ENCODE results near the gene UBAC1.

The UBAC1 gene

GRCh38 chr9:135993765-135994500 is 32.8 kb upstream of the UBAC1 start:
- DNase-seq, result no peak

- DNase-seq, result no peak
These were observed 32.2 kb upstream of the UBAC1 start for GRCh38 chr9:135993409-135993742.

DNA sequence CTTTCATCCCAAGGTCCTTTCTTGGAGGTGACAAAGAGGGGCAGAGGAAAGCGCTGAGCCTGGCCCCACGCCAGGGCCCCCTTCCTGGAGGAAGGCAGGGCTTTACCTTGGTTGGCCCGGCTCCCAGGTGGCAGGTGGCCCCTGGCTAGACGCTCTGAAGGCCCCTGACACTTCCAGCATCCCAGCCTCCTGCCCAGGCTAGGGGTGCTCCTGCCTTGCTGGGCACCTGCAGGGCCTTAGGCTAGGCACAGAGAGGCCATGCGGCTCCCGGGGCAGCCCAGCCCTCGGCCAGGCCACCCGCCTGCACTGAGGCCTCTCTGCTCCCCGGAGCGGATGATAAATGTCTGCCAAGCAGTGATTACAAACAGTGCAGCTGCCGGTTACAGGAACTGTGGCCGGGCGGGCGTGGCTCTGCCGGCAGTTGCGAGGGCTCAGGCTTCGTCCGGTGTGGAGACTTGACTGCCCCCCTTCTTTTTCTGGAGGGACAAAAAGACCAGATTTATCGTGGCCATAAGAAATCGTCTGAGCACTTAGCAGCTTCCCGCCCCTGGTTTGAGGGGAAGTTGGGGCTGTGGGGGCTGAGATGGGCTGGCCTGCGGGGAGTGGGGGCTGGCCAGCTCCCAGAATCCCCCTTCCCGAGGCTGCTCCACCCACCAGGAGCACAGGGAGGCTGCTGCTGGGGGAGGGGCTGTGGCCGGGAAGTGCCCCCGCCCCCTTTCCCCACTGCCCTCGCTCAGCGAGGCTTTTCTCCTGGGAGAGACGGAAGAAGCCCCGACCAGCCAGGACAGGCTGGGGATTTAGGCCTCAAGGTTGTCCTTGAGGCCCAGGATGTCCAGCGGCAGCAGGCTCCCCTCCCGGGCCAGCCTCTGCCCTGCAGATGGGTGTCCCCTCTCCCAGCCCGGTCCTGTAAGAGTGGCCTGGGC is 31.6 kb upstream of the UBAC1 start:
- peak; percentile 80 for DNase-seq

GRCh38 chr9:135991771-135992170 is 30.6 kb upstream of the UBAC1 start:
- DNase-seq, result no peak

GRCh38 chr9:135990468-135991429 is 29.6 kb upstream of the UBAC1 start:
- DNase-seq, result peak; percentile 73

DNA sequence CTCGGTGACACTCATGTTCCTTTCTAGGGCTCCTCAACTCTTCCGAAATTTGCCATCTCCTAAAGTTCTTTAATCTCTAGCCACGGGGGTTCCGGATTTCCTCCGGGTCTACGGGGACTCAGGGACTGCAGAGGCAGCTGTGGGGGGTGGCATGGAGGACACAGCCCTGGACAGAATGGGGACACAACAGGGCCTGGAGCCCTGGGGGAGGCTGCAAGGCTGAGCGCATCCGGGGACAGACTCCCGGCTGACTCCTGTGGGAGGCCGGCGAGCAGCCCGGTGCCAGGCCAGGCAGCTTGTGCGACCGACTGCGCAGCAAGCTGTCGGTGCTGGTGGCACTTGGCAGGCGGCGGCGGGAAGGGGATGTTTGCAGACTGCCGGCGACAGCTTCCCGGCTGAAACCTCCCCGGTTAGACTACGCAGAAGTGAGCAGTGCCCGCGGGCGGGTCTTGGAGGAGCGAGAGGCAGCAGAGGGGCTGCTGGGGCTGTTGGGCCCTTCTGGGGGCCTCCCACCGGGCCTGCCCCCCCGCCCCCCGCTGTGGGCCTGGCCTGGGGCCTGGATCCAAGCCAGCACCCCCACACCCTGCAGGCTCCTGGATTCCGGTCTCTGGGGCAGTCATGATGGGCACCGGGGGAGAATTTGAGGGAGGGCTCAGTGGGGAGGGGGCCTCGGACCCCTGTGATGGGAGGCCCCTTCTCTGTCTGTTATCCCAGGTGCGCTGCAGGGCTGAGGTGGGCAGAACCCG is 28.7 kb upstream of the UBAC1 start:
- no peak for DNase-seq

- DNase-seq, result no peak
These were observed 28.0 kb upstream of the UBAC1 start for GRCh38 chr9:135989157-135989556.

DNA sequence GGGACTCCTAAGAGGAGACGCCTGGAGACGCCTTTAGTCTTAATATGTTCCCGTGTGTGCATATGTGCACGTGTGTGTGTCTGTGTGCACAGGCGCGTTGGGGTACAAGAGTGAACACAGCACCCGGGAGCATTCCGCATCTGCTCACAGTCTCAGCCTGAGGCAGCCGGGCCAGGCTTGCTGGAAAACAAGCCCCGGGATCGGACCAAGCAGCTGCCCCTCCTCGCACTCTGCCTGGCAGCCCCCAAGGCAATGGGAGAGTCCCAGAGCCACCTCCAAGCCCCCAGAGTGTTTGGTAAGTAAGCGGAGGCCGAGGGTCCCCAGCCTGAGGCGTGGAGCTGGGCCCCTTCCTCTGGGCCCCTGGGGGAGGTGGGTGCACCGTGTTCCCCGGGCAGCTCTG is 27.3 kb upstream of the UBAC1 start:
- no peak for DNase-seq

DNA sequence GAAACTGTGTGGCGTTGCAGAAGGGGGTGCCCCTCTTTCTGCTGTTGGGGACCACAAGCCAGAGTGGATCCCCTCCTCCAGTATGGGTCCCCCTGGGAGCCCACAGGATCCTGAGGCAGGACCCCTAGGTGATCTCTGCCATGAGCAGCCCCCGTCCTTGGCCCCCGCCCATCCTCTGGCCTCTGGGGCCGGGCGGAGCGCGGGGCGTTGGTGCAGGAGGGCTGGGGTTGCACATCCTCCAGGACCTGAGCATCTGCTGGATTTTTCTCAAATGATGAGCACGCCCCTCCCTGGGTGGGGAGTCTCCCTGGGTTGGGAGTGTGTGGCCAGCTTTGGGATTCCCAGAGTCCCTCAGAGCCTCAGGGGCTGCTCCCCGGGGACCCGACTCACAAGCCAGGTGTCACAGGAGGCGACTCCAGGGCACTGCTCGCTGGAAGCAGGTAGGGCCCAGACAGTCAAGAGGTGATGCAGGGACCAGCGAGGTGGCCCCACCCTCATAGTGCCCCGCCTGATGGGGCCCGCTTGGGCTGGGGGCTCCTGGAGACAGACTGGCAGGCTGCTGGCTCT is 26.7 kb upstream of the UBAC1 start:
- DNase-seq, result no peak

- no peak for DNase-seq
These were observed 25.4 kb upstream of the UBAC1 start for GRCh38 chr9:135986605-135987004.

DNA sequence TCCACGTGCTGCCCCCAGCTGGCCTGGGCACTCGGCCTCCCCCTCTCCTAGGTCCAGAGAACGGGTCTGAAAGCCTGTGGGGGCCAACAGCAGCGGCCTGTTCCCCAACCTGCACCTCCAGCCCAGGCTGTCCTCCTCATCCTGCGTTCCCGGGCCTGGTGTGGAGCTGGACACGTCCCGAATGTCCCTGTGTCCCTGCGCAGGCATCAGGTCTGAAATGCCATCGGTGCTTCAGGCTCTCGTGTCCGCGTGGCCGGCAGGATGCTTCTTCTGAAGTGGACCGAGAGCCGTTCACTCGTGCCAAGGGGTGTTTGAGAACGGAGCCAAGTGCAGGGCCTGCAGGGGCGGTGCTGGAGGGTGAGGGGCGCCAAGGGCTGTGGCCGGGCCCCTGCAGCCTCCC is 24.7 kb upstream of the UBAC1 start:
- DNase-seq, result no peak

- no peak for DNase-seq
These were observed 24.2 kb upstream of the UBAC1 start for GRCh38 chr9:135985459-135985774.

- no peak for DNase-seq
These were observed 23.0 kb upstream of the UBAC1 start for GRCh38 chr9:135984072-135984710.

- no peak for DNase-seq
These were observed 22.3 kb upstream of the UBAC1 start for GRCh38 chr9:135983208-135984071.

- no peak for DNase-seq
These were observed 21.5 kb upstream of the UBAC1 start for GRCh38 chr9:135982499-135983207.

DNA sequence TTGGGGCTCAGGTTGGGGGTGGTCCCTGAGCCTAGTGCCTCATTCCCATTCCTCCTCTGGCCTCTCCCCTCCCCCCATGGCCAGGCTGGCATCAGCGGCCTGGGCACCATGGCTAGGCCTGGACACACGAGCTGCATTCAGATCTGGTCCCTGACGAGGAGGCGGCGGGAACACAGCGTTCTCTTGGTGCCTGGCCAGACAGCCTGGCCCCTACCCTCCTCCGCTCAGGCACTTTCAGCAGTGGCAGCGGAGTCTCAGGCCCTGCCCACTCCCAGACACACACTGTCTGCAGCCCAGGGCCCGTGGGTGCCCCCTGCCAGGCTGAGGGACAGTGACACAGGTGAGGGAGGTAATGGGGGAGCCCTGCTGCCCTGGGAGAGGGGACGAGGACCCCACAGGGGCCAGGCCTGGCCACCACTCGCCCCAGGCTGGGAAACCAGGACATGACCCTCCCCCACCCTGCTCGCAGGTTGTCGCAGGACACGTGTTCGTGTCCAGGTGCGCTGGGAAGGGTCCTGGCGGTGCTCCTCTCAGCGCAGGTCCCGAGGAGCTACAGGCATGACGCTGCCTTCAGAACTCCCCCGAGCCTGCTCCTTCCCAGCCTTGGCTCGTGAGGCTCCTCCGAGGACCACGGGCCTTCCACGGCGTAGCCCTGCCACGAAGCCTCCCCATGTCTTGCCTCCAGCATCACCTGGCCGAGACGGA is 19.9 kb upstream of the UBAC1 start:
- DNase-seq, result no peak

DNA sequence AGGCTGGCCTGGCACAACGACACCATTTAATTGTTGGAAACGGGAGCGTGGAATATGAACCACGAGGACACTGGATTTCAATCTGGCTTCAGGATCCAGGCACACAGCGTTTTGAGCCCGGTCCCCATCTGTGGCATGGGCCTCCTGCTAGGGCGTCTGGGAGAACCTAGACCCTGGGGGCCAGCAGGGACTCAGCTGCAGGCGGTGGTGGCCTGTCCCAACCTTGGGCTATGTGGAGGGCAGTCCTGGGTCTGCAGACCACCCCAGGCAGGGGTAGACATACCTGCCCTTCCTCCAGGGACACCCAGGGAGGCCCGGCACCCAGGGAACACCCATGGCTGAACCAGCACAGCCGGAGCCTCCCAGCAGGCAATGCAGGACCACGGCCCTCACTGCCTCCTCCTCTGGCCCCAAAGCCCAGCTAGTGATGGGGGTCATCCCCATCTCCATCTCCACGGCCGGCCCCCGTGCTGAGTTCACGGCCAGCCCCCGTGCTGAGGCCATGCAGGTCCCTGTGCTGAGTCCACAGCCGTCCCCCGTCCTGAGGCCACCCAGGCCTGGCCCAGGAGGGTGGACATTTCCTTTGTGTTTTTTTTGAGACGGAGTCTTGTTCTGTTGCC is 18.5 kb upstream of the UBAC1 start:
- no peak for DNase-seq

DNA sequence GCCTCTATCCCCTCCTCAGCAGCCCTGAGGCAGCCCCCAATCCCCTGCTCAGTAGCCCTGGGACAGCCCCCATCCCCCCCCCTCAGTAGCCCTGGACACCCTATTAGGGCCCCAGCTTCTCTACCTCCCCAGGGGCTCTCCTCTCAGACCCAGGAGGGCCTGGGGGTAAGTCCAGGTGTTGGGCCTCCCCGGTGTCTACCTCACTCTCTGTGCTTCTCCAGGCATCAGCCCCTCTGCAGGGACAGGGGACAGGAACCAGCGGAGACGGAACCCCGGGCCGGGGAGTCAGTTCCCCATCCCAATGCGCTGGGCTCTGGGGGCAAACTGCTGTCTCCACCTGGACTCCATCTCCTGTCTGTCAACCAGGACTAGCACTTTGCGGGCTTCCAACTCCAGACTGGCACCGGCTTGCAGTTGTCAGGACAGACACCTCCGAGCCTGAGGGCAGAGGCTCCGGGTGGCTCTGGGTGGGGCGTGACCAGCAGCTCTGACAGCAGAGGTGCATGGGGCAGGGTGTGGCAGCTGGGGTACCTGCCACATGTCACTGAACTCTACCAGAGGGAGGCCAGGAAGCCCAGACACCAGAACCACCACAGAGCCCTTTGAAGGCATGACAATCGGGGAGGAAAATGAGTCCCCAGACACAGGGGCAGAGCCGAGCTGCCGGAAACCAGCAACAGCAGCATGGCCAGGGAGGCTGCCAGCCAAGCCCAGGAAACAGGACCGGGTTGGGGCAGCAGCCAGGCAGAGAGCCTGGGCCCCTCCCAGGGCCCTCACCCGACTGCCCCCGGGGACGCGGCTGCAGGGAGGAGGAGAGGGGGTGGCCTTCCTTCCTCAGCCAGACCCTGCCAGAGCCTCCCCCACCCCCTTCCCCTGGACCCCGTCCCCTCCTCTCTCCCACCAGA is 17.7 kb upstream of the UBAC1 start:
- no peak for DNase-seq

Data from EL (cell line).